GM18867 (cell line): ENCODE results near the gene NDUFA13.
A peak's percentile ranks its signal among the peaks of the same experiment; 100 is the strongest.

Source experiments
- ATAC-seq: cut with Tn5 transposase; IDR thresholded peaks from one replicate; pipeline ENCODE4 v1.9.1; 2021; ENCODE audit warnings: mild to moderate bottlenecking, moderate library complexity; ENCODE audit not compliant: unreplicated experiment

The NDUFA13 gene

DNA sequence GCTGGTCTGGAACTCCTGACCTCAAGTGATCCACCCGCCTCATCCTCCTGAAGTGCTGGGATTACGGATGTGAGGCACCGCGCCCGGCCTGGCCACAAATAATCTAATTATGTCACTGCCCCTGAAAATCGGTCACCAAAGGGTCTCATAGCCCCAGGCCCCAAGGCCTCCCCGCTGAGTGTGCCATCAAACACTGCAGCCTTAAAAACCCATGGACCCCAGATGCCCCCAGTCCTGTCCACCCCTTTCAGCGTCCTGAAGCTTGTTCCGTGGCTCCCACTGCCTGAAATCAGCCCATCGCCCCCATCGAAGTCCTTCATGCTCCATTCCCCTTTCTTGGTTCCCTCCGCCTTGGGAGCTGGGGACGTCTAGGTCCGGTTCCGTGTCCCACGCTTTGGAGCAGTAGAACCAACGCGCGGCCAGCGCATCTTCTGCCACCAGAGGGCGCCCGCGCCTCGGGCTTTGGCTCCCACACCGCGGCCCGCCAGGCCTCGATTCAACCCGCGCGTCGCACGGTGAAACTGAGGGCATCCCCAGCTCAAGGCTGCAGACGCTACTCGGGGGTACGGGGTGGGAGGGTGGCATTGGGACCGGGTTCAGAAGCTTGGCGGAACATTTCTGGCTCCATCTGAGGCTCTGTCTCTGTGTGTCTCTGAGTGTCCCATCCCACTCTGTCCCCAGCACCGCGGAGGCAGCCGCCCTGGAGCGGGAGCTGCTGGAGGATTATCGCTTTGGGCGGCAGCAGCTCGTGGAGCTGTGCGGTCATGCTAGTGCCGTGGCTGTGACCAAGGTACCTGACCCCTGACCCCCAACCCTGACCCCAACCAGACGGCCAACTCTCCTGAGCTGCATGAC, 16.2 kb downstream of the NDUFA13 start:
- ATAC-seq: peak; percentile 52

- ATAC-seq: no peak
These were observed 17.0 kb downstream of the NDUFA13 start for GRCh38 chr19:19532806-19533701.

DNA sequence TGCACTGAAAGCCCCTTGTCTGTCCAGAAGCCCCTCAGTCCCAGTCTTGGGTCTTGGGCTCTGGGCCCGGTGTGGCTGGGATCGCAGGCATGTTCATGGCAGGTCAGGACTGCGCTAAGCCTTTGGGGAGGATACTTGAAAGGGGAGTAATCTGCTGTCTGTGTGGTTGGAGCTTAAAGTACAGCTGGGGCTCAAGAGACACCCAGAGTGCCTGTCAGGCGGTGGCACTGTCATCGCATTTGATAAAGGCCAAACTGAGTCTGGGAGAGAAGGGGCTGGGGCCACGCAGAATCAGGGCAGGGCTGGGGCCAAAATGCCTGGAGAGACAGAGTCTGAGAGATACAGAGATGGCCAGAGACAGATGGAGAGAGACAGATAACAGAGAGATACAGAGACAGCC, 17.8 kb downstream of the NDUFA13 start:
- ATAC-seq: no peak

DNA sequence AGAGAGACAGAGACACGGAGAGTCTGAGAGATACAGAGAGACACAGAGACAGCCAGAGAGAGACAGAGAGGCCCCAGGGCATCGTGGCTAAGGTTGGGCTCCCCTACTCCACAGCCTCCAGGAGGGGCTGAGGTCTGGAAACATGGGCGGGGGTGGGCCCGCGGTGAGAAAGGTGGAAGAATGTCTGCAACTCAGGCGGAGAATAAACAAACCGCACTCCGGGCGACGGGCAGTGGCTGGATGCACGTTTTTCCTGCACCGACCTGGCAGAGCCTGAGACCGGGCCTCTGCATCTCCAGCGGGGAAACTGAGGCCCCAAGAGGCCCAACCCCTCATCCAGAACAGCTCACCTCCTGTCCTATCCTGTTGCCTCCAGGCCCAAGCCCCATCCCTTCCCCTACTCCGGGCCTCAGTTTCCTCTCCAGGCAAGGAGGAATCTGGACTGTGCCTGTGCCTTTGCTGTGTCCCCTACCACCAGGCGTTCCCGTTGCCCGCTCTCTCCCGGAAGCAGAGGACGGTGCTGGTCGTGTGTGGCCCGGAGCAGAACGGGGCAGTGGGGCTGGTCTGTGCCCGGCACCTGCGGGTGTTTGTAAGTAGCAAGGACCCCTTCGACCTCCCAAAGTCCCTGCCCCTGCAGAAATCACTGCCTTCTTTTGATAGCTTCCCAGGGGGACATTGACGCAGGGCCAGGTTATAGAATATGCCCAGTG, 18.7 kb downstream of the NDUFA13 start:
- ATAC-seq: no peak

GRCh38 chr19:19535311-19536191, 19.5 kb downstream of the NDUFA13 start:
- ATAC-seq: no peak

DNA sequence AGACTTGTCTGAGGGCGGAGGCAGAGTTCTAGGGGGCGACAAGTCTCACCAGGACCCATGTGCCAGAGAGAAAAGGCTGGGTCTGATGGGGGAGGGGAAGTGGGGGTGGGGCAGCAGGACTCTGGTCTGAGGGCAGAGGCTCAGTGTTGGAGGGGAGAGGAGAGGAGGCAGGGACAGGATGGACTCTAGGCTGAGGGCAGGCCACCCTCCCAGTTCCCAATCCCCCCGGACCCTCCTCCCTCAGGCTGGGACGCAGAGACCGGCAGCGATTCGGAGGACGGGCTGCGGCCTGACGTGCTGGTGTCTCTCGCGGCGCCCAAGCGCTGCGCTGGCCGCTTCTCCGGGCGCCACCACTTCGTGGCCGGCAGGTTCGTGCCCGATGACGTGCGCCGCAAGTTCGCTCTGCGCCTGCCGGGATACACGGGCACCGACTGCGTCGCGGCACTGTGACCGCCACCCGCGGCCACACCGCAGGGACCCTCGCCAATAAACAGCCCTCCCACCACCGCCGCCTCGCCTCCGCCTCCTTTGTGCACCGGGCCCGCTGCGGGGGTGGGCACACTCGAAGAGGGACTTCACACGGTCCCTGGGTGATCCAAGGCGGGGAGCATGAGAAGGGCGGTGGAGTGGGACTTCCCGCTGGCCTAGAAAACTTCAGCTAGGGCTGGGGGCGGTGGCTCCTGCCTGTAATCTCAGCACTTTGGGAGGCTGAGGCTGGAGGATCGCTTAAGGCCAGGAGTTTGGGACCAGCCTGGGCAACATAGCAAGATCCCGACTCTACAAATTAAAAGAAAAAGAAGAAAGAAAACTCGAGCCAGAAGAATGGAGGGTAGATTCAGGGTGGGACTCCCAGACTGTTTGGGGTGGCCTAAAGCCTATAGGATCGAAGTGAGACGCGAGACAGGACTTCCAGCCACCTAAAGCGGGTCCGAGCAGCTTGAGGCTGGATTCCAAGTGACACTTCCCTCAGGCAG, 21.3 kb downstream of the NDUFA13 start:
- ATAC-seq: no peak

DNA sequence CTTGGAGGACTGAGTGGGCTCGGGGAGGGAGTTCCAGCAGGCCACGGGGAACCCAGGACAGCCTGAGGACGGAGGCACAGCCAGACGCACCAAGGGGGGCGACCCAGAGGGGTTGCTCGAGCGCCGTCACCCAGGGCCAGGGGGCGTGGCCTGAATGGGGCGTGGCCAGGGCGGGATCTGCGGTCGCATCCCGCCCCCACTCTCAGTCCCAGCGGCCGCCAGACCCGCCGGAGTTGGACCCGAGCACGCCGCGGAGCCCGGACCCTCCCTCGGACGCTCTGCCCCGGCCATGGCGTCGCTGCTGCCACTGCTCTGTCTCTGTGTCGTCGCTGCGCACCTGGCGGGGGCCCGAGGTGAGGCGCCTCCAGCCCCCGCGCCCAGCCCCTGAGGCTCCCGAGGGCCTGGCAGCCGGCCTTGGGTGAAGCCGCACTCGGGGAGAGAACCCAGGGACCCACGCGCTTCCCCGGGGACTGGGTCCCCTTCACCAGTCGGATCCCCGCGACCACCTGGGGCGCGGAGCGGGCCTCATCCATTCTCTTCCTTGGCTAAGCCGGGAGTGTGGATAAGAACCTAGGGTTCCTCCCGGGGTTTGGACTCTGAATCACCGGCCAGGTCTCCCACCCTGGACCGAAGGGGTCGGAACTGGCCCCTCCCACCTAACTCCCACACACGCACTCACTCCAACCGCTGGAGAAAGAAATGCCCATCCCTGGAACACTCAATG, 22.2 kb downstream of the NDUFA13 start, which contains the start of gene CILP2:
Gene CILP2, plus strand, starts transcription at position 205 of the 724 bp plus-strand sequence. Its CDS starts 85 bp downstream, at position 290.
- ATAC-seq: no peak

- ATAC-seq: no peak
These were observed 22.8 kb downstream of the NDUFA13 start for GRCh38 chr19:19538785-19539166.

DNA sequence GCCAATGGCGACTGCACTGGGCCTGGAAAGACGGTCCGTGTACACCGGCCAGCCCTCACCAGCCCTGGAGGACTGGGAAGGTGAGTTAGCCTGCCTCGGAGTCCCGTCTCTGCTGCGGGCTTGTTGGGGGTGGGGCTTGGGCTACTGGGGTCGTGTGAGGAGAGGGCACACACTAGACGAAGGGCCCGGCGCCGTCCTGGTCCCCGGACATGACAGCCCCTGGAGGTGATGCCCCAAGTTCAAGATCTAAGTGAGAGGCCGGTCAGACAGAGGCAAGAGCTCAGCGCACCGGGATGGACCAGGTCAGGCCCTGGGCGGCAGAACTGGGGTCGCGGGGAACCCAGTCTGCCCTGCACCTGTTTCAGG, 23.7 kb downstream of the NDUFA13 start:
- ATAC-seq: no peak

GRCh38 chr19:19540064-19540714, 24.2 kb downstream of the NDUFA13 start:
- ATAC-seq: no peak

- peak; percentile 62 for ATAC-seq
These were observed 24.9 kb downstream of the NDUFA13 start for GRCh38 chr19:19540715-19541515.

DNA sequence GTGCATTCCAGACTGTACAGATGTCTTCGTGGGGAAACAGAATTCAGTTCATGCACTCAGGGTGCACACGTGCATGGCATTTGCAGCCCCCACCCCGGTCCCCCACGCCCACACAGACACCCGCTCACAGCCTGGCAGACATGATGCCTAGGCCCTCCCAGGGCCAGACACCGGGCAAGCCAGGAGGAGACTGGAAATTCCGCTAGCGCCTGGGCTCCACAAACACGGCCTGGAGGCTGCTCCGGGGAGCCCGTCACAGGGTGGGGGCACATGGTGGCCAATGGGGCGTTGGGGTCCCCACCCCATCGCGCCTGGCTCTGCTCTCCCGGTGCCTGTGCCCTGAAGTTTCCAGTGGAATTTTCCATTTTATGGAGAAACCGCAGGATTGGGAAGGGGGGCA, 25.6 kb downstream of the NDUFA13 start:
- no peak for ATAC-seq

GRCh38 chr19:19542507-19542906, 26.5 kb downstream of the NDUFA13 start:
- no peak for ATAC-seq

GRCh38 chr19:19543101-19543500, 27.1 kb downstream of the NDUFA13 start:
- no peak for ATAC-seq

DNA sequence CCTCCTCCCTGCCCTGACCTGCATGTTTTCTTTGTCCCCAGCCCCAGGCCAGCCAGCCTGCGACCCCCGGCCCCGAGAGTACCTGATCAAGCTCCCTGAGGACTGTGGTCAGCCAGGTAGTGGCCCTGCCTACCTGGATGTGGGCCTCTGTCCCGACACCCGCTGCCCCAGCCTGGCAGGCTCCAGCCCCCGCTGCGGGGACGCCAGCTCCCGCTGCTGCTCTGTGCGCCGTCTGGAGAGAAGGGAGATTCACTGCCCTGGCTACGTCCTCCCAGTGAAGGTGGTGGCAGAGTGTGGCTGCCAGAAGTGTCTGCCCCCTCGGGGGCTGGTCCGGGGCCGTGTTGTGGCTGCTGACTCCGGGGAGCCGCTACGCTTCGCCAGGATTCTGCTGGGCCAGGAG, 27.6 kb downstream of the NDUFA13 start:
- ATAC-seq: no peak

GRCh38 chr19:19544257-19544953, 28.4 kb downstream of the NDUFA13 start:
- no peak for ATAC-seq
